Astrocyte of the cerebellum (primary cell): ENCODE measurements around the gene MEF2C.

Experiments used
- DNase-seq: peaks from one replicate; pipeline ENCODE4 v3.0.0-alpha.2; 2011; ENCODE audit warnings: low read depth
- H3K4me3 ChIP-seq: 2 replicates; pipeline ENCODE4 v1.5.1; 2011; ENCODE audit warnings: mild to moderate bottlenecking, low read depth, low read length, moderate library complexity
- CTCF ChIP-seq: IDR thresholded peaks from 2 replicates; pipeline ENCODE4 v1.5.1; 2012; ENCODE audit warnings: low read length, low read depth, moderate library complexity, mild to moderate bottlenecking; ENCODE audit errors: missing control alignments
- in situ Hi-C: cut with HindIII; loops from 2 replicates; pipeline ENCODE4 v1.10.0; 2017; ENCODE audit warnings: low sequenced_read_pairs

Gene MEF2C

GRCh38 chr5:88683506-88684135, 199.4 kb downstream of the MEF2C start:
- no peak for DNase-seq
- peak overlapping the region; percentile 68 for H3K4me3 ChIP-seq
- in situ Hi-C loops: loop anchor here (5.0 to 25.0 kb wide), 3 partner anchors 541 to 1271 kb away; partner anchors contain the start of gene CCNH
- peak; percentile 37 for TF ChIP-seq CTCF

DNA sequence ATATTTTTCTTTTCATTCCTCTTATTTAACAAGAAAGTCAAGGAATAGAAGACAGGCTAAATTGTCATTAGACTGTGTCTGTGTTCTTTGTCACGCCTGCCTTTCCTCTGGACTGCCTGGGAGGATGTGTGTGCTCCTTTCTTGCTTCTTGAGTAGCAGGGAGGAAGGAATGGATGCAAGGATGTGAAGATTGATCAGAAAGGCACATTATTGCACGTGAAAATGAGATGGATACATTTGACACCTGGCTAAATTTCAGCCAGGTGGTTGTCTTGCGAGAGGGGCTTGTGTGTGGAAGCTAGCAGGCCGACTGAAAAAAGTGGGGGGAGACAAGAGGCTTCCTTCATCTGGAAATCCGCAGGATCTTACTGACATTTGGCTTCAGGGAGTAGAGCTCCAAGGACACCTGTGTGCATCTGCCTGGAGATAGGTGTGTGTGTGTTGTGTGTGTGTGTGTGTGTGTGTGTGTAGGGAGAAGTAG, 200.1 kb downstream of the MEF2C start:
- no peak for TF ChIP-seq CTCF
- no peak for DNase-seq
- peak overlapping the region; percentile 68 for H3K4me3 ChIP-seq
- in situ Hi-C loops: loop anchor here (5.0 to 25.0 kb wide), 3 partner anchors 541 to 1271 kb away; partner anchors contain the start of gene CCNH

DNA sequence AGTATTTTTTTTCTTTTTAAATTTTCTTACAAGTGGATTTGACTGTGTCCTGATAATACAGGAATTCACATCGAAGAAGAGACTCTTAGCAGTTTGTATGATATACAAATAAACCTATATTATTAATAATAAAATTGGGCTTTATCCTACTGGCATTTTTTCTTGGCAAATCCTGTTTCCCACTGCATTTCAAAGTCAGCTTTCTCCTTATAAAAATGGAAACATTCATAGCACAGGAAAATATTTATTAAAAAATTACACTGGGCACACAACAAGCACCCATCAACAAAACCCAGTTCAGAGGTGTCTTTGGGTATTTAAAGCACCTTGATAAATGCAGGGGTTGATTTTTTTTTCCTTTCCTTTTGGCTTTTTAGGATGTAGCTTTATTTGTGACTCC, 200.9 kb downstream of the MEF2C start:
- TF ChIP-seq CTCF: no peak
- in situ Hi-C loops: loop anchor here (5.0 to 25.0 kb wide), 3 partner anchors 540 to 1270 kb away; partner anchors contain the start of gene CCNH
- H3K4me3 ChIP-seq: peak overlapping the region; percentile 68
- no peak for DNase-seq

DNA sequence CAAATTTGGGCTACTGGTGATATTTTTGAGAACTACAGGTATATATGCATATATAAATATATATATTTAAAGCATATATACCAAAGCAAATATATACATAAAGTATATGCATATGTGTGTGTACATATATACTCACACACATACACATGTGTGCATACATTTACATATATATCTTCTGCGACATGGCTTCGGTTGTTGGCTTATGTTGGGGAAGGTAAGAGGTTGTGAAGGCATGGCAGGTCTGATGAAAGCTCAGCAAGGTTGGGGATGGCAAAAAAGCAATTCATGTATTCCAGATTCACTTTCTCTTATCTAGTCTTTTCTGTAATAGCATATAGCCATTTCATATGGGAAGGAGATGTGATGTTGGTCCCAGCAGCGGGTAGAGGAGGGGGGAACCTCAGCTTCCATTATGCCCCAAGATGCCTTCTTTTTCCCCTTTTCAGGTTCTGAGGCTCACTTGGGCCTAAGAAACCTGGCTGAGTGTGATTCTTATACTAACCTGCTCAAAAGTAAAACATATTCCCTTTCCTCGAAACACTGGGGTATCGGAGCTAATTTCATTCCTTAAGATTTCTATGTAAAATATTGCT, 201.7 kb downstream of the MEF2C start:
- in situ Hi-C loops: loop anchor here (5.0 to 25.0 kb wide), 3 partner anchors 539 to 1269 kb away; partner anchors contain the start of gene CCNH
- H3K4me3 ChIP-seq: peak overlapping the region; percentile 68
- no peak for DNase-seq
- TF ChIP-seq CTCF: no peak

DNA sequence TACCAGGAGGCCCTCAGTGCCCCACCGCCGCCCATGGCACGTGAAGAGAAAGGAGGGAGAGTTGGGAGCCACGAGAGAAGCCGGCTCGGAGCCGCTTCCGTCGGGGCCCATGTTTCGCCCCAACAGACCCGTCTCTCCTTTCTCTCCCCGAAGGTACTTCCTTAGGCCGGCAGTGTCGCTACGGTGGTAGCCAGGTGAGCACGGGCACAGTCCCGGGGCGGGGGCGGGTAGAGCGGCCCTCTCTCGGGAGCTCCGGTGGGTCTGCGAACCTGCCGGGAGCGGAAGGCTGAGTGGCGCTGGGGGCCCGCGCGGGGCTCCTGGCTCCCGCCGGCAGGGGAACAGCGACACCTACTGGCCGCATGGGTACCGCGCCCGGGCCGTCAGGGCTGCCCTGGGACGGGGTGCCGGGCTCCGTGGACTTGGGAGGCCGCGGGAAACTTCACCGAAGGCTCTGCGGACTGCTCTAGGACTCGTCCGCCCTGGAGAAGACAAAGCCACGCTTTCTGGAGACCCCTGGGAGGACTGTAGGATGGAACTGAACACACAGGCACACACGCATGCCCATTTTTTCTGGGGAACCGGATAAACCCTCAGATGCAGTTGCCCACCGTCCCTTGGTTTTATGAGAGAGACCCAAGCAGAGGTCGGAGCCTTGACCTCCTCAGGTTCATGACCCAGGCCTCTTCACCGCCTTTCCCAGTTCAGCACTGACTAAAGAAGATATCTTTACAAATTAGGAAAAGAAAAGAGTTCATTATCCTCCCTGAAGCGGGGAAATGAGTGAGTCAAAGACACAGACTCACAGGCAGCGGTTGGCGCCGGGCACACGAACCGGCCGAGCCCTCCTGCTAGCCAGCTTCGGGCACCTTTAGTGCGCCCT, 202.5 kb downstream of the MEF2C start:
- TF ChIP-seq CTCF: peak; percentile 89
- DNase-seq: no peak
- H3K4me3 ChIP-seq: peak overlapping the region; percentile 68
- in situ Hi-C loops: loop anchor here (5.0 to 25.0 kb wide), 3 partner anchors 538 to 1268 kb away; partner anchors contain the start of gene CCNH

DNA sequence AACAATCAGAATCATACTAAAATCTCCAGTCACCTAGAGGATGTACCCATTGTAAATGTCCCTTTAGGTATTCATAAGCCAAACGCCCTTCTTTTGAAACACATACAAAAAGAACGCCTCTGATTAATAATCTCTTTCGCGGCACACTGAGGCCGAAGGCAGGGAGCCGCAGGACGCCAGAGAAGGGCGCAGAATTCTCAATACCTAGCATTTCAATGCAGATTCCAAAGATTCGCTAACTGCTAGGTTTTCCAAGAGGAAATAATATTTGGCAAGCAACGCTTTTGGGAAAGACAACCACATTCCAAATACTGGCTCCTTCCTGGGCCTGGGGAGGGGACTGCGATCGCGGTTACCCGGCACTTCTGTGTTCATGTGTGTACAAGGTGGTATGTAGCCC, 203.3 kb downstream of the MEF2C start:
- no peak for DNase-seq
- in situ Hi-C loops: loop anchor here (5.0 to 25.0 kb wide), 3 partner anchors 537 to 1267 kb away; partner anchors contain the start of gene CCNH
- TF ChIP-seq CTCF: no peak
- H3K4me3 ChIP-seq: peak overlapping the region; percentile 68
